AG20443 (cell line): ENCODE data around the gene LTBP1.
A peak's percentile ranks its signal among the peaks of the same experiment; 100 is the strongest.
"Not testable (repeated sequence)": the region's sequence is repeated elsewhere in the genome, so short reads cannot be mapped to it uniquely, and the experiment has no call there.

Experiments
- DNase-seq: peaks from one replicate; pipeline ENCODE4 v3.0.0; 2012; ENCODE audit warnings: low spot score, mixed read lengths

The LTBP1 gene

DNA sequence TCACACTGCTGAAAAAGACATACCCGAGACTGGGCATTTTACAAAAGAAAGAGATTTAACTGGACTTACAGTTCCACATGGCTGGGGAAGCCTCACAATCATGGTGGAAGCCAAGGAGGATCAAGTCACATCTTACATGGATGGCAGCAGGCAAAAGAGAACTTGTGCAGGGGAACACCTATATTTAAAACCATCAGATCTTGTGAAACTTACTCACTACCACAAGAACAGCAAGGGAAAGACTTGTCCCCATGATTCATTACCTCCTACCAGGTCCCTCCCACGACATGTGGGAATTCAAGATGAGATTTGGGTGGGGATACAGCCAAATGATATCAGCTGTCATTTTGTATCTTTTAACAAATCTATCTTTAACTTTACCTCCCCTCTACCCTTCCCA, 278.6 kb downstream of the LTBP1 start:
- no peak for DNase-seq

- no peak for DNase-seq
These were observed 279.8 kb downstream of the LTBP1 start for GRCh38 chr2:33226546-33226945.

- DNase-seq: no peak
These were observed 282.9 kb downstream of the LTBP1 start for GRCh38 chr2:33229646-33230045.

- no peak for DNase-seq
These were observed 283.4 kb downstream of the LTBP1 start for GRCh38 chr2:33230195-33230594.

DNA sequence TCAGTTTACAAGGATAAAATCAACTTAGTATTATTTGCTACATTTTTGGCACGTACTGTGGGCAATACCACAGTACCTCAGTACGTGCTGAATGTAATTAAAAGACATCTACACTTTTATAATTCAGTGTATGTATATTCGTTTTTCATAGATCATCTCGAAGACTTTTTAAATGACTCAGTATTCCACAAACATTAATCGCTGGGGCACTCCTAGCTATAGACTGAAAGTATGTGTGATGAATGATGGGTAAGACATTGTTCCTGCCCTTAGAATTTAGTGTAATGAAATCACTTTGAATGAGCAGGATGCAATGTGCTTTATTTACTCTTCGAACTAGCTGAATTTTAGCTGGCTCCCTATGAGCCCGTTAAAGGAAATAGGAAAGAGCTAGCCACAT, 284.1 kb downstream of the LTBP1 start:
- DNase-seq: no peak

DNA sequence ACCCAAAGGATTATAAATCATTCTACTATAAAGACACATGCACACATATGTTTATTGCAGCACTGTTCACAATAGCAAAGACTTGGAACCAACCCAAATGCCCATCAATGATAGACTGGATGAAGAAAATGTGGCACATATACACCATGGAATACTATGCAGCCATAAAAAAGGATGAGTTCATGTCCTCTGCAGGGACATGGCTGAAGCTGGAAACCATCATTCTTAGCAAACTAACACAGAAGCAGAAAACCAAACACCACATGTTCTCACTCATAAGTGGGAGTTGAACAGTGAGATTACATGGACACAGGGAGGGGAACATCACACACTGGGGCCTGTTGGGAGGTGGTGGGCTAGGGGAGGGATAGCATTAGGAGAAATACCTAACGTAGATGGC, 288.8 kb downstream of the LTBP1 start:
- not testable (repeated sequence) for DNase-seq

DNA sequence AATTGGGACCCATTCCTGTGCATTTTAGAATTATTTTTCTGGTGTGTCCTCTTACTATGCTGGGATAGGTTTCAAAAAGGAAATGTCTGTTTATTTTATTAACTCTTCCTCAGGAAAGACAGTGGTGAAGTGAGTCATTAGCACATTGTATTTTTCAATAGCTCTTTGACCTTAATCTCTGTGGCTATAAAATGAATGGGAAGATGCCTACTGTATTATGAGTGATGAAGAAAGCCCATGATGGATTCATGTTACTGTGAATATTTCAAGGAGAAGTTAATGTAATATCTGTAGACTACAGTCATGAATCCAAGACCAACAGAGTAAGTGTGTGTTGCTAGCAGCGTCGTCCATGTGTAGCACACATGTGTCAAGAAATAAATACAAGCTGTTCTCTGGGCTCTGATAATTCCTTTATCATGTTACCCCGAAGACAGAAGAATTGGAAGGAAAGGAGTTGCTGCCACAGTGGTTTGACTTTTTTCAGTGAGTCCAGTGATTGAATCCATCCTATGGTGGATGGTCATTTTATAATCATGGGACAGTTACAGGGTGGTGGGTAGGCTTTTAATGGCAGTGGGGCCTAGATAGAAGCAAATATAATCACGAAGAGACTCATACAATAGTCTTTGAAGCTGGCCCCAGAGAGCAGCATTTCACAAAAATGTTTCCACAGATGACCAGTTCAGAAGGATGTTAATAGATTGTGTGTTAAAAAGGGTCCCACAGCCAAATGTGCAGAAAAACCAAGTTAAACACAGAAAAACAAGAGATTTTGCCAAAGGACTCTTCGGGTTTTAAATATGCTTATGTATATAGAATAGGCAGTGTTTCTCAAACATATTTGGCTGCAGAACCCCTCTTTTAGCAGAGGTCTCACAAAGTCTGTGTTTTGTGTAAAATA, 290.0 kb downstream of the LTBP1 start:
- peak; percentile 15 for DNase-seq

- no peak for DNase-seq
These were observed 291.4 kb downstream of the LTBP1 start for GRCh38 chr2:33238111-33238510.

DNA sequence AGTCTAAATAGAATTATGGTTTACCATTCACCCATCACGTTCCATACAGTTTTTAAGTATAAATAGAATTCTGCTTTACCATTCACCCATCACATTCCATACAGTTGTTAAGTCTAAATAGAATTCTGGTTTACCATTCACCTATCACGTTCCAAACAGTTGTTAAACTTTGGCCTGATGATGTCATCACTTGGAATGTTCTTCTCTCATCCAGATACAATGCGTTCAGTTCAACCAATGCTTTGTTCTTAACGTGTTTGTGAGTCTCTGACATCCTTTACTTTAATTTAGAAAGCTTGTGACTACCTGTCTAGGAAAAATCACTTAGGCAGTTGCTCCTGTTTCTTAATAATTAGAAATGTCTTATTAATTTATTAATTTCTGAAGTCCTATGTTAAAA, 293.4 kb downstream of the LTBP1 start:
- no peak for DNase-seq

DNA sequence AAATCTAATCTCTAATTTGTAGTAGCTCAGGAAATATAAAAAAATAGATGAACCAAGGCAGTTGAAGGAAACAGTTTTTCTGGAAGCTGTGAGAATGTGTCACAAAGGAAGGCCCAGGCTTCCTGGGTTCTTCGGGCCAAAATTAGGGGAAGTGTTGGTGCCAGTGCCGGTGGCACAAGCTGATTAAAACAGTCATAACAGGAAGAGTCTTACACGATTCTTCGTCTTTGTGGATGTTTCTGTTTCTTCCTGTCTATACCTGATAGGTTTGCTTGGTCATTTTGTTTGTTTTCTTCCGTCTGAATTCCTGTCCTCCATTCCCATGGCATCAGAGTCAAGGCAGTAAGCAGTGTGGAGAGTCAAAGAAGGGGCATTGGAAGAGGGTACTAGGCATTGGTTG, 294.3 kb downstream of the LTBP1 start:
- no peak for DNase-seq

GRCh38 chr2:33241581-33241980, 294.8 kb downstream of the LTBP1 start:
- no peak for DNase-seq

DNA sequence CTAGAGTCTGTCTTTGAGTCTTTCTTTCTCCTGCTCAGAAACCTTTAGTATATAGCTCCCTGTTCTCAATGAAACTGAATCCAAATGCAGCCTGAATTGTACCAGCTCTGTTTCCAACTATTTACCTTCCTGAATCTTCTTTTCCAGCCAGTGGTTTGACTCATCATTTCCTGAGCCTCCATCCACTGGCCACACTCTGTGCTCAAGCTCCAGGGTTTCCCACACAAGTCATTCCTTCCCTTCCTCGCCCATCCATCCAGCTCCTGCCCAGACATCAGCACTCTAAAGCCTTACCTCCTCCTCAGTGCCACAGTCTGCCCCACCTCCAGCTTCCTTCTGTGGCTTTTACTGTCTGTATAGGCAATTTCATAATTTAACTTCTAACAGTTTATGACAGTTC, 296.1 kb downstream of the LTBP1 start:
- DNase-seq: peak; percentile 64

- DNase-seq: no peak
These were observed 299.7 kb downstream of the LTBP1 start for GRCh38 chr2:33246432-33246831.

DNA sequence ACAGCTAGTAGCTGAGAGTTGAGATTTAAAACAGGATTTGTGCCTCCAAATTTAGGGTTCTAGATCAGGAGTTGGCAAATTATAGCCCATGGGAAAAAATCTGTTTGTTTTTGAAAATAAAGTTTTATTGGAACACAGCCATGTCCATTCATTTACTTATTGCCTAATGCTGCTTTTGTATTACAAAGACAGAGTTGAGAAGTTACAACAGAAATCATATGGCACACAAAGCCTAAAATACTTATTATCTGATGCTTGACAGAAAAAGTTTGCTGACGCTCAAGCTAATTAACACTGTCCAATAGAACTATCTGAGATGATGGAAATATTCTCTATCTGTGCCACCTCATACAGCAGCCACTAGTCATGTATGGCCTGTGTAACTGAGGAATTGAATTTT, 300.6 kb downstream of the LTBP1 start:
- no peak for DNase-seq

DNA sequence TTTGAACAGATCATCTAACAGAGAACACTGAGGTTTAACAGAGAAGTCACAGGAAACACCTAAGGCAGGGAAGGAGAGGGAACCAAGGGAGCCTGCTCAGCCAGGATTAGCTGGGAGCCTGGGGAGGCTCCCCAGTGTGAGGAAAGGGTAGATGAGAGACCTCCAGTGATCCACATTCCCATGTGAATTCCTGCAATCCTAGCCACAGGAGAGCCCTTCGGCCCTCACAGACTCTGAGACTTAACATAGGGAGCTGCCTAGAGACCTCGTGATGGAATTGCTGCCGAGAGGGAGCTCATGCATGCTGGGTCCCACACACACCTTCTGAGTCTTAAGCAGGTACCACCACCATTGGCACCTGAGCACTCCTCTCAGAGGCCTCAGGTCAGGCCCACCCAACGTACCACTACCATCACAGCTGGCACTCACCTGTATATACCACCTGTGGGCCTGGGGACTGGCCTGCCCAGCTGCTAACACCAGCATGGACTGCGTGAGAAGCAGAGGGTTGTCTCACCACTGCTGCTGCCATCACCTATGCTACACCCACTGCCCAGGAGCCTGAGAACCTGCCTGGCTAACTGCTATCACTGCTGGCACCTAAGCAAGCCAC, 303.8 kb downstream of the LTBP1 start:
- no peak for DNase-seq

DNA sequence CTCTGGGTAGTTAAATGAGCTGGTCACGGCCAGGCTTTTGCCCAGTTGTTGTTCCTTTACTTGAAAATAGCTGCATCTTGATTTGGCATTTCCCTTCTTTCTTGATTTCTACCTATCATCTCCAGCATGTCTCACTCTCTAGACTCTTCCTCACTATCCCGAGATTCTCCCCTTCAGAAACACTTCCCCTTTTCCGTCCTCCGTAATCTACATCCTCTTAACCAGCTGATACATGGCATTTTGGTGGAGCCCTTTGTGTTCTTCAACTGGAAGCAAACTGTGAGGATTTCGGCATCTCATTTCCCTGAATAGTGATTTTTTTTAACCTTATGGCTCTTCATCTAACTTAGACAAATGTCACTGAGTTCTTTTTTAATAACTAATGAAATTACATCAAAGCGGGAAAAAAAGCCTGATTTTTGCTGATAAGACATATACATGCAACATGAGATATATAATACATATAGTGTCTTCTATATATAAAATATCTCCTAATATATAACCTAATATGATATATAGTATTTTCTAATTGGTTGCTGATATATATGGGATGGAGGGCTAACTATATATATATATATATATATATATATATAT, 309.5 kb downstream of the LTBP1 start:
- no peak for DNase-seq

GRCh38 chr2:33258387-33258786, 311.6 kb downstream of the LTBP1 start:
- DNase-seq: no peak

DNA sequence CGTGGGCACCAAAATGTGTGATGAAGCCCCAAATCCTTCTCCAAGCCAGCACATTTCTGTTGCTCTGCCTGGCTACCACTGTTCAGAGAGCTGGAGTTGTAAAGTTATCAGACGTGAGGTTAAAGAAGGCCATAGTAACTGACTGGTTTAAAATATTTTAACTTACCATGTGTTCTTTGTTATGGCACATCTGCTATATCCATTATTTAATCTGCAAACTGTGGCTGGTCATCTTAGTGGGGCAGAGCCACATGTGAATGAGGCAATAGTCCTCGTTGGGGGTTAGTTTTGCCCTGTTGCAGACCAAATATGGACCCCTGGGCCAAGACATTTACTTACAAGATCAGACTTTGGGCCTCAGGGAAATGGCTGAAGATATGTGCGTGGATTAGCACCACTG, 315.3 kb downstream of the LTBP1 start:
- no peak for DNase-seq

DNA sequence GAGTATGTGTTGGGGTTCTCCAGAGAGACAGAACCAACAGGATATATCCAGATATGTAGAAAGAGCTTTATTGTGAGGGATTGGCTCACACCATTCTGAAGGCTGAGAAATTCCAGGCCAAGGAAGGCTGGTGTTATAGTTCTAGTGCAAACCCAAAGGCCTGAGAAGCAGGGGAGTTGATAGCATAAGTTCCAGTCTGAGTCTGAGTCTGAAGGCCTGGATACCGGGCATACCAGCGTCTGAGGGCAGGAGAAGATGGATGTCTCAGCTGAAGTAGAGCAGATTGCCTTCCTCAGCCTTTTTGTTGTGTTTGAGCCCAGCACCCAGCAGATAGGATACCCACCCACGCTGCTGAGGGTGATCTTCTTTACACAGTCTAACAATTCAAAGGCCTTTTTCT, 318.0 kb downstream of the LTBP1 start:
- DNase-seq: no peak

- DNase-seq: peak; percentile 15
These were observed 319.0 kb downstream of the LTBP1 start for GRCh38 chr2:33265584-33266338.

GRCh38 chr2:33266467-33266866, 319.7 kb downstream of the LTBP1 start:
- DNase-seq: no peak

- no peak for DNase-seq
These were observed 320.3 kb downstream of the LTBP1 start for GRCh38 chr2:33267043-33267442.

DNA sequence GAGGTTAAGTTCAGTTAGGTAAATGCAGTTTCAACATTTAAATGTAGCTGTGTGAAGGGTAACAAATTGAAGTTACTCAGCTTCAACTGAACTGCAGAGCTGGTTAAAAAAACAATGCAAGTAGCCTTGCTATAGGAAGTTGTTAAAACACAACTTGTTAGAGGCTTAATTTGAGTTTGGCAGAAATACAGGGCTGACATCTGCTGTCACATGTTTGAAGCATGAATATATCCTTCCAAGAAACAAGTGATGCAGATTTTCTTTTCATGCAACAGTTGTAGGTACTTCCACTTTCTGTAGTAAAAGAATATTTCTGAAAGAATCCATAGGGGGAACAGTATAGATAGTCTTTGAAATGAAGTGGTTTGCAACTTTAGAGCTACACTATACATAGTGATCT, 321.0 kb downstream of the LTBP1 start:
- no peak for DNase-seq
